HG02870 (cell line): ENCODE results near the gene GPATCH3.
A peak's percentile ranks its signal among the peaks of the same experiment; 100 is the strongest.

Source experiments
- ATAC-seq: cut with Tn5 transposase; IDR thresholded peaks from one replicate; pipeline ENCODE4 v1.9.1; 2021; ENCODE audit warnings: mild to moderate bottlenecking, moderate library complexity; ENCODE audit not compliant: unreplicated experiment

GPATCH3 gene

DNA sequence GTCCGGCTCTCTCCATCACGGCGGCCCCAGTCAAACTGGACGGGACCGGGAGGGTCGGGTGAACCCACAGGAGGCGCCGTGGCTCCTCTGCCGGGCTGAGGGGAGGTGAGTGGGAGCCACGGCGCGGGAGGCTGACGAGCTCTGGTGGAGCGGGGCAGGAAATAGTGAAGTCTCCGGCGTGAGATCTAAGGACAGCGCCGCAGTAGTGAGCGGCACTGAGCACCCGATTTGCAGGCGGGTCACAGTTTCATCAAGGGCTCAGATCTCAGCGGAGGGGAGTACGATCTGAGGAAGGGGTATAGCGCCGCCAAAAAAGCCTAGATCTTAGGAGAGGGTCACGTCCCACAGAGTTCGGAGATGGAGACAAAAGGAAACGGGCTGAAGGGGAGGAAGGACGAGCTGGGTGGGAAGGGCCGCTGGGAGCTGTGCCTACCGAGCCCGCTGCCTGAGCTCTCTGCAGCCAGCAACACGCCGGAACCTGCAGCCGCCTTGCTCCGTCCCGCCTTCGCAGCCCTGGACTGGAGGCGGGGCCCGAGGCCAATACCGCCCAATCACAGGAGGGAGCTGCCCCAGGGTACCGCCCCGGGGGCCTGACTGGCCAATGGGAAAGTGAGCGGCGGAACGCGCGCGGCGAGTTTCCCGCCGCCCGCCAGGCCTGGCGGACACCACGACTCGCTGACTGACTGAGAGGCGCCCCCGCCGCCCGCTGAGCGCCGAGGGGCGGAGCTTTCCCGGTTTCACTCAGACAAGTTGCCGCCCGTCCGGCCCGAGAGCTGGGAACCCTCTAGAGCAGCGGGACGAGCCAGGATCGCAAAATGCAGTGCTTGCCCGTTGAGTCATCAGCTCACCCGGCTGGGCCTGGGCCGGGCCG lies 35.4 kb downstream of the GPATCH3 start:
- ATAC-seq: peak; percentile 90

DNA sequence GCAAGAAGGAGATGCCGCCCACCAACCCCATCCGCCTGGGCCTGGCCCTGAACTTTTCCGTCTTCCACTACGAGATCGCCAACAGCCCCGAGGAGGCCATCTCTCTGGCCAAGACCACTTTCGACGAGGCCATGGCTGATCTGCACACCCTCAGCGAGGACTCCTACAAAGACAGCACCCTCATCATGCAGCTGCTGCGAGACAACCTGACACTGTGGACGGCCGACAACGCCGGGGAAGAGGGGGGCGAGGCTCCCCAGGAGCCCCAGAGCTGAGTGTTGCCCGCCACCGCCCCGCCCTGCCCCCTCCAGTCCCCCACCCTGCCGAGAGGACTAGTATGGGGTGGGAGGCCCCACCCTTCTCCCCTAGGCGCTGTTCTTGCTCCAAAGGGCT lies 36.6 kb downstream of the GPATCH3 start:
- ATAC-seq: no peak

DNA sequence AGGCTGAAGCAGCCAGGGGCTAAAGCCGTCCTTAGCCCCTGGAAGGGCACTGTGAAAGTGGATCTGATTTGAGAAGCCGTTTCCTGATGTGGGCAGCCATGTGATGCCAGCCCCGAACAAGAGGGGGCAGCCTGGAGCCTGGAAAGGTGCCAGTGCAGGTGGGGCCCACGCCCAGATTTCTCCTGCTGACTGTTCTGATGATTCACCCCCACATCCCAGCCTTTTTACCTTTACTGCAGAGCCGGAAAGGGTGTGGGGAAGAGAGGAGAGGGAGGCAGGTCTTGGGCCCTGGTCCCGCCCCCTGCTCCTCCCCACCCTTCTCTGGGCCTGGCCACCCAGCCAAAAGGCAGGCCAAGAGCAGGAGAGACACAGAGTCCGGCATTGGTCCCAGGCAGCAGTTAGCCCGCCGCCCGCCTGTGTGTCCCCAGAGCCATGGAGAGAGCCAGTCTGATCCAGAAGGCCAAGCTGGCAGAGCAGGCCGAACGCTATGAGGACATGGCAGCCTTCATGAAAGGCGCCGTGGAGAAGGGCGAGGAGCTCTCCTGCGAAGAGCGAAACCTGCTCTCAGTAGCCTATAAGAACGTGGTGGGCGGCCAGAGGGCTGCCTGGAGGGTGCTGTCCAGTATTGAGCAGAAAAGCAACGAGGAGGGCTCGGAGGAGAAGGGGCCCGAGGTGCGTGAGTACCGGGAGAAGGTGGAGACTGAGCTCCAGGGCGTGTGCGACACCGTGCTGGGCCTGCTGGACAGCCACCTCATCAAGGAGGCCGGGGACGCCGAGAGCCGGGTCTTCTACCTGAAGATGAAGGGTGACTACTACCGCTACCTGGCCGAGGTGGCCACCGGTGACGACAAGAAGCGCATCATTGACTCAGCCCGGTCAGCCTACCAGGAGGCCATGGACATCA lies 37.2 kb downstream of the GPATCH3 start, which contains the start of gene SFN:
Gene SFN, plus strand, starts transcription at position 369 of the 904 bp plus-strand sequence. Its CDS starts 64 bp downstream, at position 433.
- no peak for ATAC-seq

DNA sequence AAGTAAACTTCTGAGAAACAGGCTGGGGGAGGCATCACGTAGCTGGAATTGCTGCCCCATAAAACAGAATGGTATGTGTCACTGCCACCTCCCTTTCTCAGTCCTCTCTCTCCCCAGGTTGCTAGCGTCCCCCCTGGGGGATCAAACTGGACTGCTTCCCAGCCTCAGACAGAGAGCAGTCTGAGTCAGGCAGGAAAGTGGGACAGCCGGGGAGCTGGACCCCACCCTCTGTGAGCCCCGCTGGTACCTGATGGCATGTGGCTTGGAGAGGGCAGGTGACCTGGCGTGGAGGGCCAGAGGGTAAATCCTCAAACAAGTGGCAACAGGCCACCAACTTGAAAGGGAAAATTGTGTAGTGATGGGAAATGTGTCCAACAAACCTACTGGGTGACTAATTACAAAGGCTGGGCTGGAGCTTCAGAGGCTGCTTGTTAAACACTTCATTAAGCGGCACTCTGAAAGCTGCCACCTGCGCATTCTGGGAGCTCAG lies 38.3 kb downstream of the GPATCH3 start:
- ATAC-seq: no peak

DNA sequence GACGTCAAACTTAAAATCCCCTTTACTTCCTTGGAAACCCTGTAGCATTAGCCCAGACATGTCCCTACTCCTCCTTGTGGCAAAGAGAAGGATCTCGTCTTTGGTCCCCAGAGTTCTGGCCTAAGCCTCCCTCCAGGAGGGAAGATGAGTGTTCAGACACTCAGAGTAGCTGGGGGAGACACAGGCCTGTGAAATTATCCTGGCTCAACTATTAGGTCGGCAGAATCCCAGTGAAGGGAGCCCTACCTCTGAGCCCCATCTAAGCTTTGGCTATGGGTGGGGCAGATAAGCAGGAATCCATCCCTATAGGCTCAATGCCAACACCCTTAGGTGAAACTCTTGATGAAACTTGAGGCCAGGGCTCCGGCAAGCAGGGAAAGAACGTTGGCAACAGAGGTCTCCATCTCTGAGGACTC lies 39.0 kb downstream of the GPATCH3 start:
- ATAC-seq: no peak

DNA sequence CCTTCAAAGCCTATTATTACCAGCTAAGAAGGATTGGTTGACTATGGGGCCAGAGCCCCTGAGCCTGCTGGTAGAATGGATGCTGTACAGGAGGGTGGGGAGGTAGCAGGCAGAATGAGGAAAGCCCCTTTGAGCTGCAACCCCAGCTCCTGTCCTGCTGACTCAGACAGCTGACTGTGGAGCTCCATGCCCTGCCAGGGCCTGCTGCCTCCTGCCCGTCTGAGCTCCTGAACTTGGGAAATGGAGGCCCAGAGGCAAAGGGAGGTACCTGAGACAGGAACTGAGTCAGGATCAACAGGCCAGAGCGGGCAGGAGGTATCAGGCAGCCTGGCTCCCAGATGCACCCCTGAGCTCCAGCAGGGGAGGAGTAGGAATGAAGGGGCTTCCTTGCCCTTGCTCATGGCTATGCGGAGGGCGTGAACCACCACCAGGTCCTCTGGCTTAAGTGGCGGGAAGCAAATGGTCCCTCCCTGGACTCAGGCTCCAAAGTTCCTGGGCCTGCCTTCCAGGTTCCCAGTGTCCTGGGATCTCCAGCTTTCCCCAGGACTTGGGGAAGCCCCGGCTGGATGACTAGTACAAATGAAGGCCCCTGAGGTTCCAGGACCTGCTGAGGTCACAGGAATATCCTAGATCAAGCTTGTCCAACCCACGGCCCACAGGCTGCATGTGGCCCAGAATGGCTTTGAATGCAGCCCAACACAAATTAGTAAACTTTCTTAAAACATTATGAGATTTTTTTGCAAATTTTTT lies 41.2 kb downstream of the GPATCH3 start:
- no peak for ATAC-seq

DNA sequence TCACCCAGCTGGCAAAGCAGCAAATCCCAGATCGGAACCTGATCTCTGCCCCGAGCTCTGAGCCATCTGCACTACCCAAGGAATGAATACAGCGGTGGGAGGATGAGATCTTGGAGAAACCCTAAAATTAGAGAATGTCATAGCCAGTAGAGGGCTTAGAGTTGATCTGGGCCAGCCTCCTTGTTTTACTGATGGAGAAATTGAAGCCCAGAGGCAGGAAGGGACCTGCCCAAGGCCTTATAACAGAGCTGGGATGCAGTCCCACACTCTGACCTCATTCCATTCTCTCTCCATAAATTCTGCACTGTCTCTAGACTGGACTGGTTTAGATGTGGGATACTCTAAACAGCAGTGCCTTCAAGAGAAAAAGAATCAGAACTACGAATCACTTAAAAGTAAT lies 42.1 kb downstream of the GPATCH3 start:
- ATAC-seq: no peak

DNA sequence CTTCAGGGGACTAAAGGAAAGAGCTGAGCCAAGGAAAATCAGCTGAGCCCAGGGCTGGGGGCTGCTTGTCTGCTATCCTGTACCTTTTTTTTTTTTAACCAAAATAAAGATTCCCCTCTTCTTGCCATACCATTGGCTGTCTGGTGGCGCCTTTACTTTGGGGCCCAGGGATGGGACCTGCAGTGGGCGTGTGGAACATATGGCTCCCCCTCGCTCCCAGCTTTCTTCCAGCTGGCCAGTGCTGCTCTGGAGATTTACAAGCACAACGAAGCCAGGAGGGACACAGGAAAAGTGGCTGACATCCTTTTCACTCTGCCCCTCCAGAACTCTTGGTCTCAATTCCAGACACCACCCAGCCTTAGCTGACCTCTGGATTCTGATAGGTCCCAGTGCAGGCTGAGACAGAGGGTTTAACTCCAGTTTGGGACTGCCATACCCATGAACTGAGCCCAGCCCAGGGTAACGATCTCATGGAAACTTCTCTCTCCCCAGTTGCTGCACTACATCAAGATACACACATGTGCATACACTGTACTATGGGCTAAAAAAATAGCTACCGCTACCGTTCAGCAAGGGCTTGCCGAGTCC lies 42.7 kb downstream of the GPATCH3 start:
- ATAC-seq: no peak

DNA sequence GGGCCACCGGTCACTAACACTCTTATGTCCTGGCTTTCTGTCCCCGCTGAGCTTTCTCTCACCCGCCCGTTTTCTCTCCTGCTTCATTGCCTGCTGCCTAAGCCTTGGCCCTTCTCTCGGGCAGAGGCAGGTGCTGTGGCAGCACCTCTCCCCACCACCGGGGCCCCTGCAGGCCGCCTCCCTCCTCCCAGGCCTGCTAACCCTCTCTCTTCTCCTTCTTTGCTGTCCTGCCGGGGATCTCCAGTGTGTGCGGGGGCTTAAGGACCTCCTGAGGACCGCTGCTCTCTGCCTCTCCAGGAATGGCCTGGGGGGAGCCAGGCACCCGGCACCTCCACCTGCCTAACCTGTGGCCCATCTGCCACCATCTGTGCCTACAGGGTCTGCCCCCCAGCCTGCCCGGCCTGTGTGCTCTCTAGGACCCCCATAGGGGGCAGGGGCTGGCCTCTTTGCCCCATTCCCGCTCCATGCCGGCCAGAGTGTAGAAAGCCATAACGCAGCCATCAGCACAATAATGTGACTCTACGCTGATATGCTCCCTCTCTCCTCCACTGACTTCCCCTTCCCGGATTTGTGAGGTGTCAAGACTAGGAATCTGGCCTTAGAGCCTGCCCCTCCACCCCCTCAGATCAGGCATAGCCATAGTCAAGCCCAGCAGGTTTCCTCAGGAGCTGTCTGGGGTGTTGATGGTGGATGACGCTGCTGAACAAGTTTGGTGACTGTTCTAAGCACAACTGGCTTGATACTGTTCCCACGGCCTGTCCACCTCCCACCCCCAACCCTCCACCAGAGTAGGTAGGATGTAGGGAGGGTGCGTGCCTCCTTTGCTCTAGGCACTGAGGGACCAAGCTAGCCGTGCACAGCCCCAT lies 43.4 kb downstream of the GPATCH3 start:
- ATAC-seq: no peak

DNA sequence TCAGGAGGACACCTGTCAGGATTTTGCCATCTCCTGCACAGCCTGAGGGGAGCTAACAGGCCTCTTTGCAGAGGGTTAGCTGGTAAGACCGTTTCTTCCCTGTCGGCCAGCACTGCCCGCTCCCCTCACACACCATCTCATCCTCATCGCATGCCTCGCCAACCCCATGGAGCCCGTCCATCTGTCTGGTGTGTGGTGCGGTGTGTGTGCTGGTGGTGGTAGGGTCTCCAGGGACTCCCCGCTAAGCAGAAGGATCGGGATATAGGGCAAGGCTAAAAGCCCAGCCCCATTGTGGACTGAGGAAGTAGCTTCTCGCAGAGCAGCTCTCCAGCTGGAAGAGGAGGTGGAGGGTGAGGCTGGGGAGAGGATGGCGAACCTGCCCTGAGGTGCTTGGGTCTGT lies 44.1 kb downstream of the GPATCH3 start:
- ATAC-seq: no peak

DNA sequence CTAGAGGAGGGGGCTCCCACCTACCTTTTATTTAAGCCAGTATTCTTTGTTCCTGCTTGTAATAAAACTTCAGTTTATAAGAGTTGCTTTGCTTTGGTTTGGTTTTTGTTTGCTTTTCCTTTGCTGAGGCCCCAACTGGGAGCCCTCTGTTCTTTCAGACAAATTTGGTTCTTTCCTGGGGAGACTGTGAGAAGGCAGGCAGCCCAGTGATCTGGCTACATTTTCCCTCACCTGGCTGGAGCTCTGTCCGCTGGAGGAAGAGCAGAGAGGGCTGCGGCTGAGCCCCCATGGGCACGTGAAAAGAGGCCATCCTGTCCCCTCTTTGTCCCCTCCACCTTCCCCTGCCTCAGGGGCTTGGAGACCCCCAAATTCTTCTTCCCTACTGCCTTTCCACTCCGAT lies 44.6 kb downstream of the GPATCH3 start:
- no peak for ATAC-seq

DNA sequence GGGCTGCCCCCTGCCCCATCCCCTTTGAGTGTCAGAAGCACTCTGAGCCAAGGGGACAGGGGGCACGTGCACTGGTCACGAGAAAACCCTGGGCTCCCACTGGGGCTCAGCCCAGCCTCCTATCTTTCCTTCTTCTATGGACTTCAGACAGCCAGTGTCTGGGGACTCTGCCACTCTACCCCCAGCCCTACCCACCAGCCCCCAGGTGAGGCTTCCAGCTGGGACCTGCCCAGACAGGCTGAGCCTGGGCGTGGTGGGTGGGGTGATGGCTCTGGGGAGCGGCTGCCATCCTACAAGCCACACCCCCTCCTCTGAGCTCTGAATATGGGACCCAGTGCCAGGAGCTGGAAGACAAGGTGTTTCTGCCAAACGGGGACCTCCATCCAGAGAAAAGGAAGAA lies 45.4 kb downstream of the GPATCH3 start:
- no peak for ATAC-seq

DNA sequence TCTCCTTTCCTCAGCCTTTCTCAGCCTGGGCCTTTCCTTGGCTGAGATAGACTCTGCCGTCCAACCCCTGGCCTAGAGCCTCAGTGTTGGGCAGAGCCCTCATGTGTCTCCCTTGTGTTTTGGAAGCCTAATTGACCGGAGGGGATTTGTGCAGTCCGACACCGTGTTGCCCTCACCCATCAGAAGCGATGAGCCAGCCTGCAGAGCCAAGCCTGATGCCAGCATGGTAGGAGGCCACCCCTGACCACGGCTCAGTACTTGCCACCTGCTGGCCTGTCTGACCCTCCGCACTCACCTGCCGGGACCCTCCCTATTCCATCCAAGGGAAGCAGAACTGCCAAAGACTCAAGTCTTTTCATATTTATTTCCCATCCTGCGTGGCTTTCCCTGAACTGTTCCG lies 46.7 kb downstream of the GPATCH3 start:
- no peak for ATAC-seq

DNA sequence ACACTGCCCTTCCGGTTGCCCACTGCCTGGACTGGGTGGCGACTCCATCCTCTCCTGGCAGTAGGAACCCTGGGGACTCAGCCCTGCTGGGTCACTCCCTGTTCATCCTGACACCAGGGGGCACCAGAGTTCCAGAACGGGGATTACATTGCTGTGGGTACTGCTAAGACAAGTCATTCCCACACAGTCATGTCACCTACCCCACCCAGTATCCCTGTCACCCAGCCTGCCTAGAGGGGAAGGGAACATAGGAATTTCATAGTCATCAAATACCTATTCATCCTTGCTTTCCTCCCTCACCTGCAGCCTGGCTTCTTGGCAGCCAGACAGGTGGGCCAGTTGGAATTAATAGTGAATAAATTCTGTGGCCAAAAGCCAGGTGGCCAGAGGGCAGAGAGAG lies 47.1 kb downstream of the GPATCH3 start:
- no peak for ATAC-seq

DNA sequence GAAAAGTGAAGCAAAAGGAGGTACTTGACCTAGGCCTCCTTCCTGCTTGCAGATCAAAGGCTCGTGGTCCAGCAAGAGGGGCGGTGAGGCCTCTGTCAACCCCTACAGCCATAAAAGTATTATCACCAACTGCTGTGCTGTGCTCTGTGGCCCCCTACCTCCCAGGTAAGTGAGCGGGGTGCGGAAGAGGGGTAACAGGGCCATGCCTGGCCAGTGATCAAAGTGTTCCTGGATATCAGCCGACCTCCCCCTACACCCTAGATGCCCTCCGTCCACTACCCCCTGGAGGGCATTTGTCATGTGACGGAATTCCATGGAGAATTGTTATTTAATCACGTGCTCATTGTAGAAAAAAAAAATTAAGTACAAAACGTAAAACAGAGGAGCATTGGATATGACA lies 47.6 kb downstream of the GPATCH3 start:
- ATAC-seq: no peak

DNA sequence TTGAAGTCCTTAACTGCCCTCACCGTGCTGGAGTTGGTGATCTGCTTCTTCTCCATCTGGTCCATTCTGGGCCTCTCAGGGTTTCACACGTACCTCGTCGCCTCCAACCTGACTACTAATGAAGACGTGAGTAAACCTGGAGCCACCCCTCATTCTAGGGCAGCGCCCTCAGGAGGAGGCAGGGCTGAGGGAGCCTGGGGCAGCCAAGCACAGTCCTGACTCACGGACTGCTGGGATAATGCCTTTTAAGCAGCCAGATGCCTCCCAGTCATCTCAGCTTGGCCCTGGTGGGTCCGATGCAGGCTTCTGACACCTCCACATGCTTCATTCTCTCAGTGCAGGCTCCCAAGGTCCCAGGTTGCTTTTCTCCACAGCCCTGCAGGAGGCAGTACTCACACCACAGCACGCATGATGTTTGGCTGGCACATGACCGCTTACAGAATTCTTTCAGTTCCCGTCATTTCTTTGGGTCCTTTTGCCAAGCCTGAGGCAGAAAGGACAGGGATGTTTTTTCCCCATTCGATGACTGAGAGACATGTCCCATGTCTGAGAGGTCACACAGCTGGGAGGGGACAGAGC lies 49.1 kb downstream of the GPATCH3 start:
- no peak for ATAC-seq

DNA sequence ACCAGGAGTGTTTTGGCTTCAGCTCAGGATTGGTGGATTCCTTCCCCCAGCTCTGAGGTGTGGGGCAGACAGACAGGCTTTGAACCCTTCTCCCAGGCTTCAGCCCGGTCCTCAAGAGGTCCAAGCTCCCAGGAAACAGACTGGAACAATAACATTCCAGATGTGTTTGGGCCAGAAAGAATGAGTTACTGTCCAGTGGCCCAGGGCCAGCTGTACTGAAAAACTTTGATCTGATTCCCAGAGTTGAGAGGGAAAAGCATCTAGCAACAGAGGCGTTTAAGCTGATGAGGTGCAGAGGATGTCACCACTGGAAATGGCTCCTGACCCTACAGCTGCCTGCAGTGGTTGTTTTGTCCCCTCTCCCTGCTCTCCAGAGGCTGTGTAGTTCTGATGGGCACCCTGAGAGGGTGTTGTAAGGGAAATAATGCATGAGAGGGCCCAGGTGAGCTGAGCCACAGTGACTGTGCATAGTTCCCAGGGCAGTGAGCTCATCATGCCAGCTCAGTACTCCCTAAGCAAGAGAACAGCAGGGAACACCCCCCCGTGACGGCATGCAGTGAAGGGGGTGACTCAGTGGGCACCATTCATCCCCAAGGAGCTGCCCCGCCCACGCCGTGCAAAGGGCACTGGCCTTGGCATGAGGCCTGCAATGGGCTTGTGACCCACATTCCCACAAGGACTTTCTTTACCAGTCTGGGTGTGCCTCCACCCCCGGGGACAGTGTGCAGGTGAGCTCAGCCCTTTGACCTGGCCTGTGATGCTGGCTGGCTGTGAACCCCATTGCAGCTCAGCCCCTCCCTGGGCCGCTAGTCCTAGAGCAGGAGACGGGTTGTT lies 51.1 kb downstream of the GPATCH3 start:
- no peak for ATAC-seq

DNA sequence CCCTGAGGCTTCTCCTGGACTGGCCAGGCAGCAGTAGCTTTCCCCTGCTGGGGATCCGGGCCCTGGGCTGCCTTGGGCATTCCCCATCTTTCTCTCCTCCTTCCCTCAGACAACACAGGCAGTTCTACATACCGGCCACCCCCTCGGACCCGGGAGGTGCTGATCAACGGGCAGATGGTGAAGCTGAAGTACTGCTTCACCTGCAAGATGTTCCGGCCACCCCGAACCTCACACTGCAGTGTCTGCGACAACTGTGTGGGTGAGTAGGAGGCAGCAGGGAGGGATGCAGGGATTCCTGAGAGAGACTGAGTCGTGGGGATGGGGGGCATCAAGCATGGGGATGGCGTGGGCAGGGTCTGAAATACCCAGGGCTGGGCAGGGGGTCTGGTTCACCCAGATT lies 51.8 kb downstream of the GPATCH3 start:
- no peak for ATAC-seq
